Measurements from ENCODE around the gene EPS8L2.

DNA sequence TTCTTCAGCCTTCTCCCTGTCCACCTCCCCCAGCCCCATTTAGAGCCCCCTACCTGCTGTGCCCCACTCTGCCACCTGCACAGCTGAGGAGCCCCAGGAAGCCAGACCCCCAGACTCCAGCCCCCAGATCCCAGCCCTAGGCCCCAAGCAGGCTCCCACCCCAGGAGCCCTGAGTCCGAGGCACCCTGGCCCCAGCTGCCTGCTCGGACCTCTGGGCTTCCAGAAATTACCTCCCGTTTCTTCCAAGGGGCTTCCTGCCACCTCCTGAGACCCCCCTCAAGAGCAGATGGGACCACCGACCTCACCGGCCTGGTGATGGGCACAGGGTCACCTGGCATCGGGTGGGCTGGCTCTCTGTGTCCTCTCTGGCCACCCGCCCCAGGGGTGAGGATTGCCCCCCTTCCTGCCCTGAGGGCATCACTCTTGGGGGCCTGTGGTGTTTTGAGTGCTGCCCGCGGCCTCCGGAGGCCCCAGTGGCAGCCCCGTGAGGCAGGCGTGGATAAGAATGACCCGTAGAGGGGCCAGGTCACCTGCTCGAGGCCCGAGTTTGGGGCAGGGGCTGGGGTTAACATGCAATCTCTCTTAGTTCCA lies 23.0 kb downstream of the EPS8L2 start:
- TF ChIP-seq HMG20B (CRISPR knock-in tag; conservative IDR thresholded peaks at IDR 0.05) (no peak), ZNF207 (IDR thresholded peaks at IDR 0.05; ENCODE audit: borderline replicate concordance) (no peak), HDAC1 (CRISPR knock-in tag; IDR thresholded peaks at IDR 0.05) (no peak), ATF1 (CRISPR knock-in tag; IDR thresholded peaks at IDR 0.05) (no peak)

Data from HepG2 (cell line).